ENCODE measurements around the gene NAAA. TPM values are rescaled to one million over a fixed set of nuclear protein-coding genes. Genes with fewer than 3 reads are reported as not detected.
"Not testable (repeated sequence)": the region's sequence is repeated elsewhere in the genome, so short reads cannot be mapped to it uniquely, and the experiment has no call there.

The NAAA gene
- total RNA-seq, 2 experiments from 2014 or later, result 44.2 to 46.3 TPM

GRCh38 chr4:75922588-75922987 lies 18.2 kb downstream of the NAAA start:
- CTCF ChIA-PET, result no interaction called here
- POLR2A ChIA-PET, result no interaction called here

- ChIA-PET CTCF (no interaction called here), POLR2A (no interaction called here)
Observed at GRCh38 chr4:75921910-75922309, 18.9 kb downstream of the NAAA start.

GRCh38 chr4:75920327-75920726 lies 20.5 kb downstream of the NAAA start:
- CTCF ChIA-PET, result no interaction called here
- POLR2A ChIA-PET, result no interaction called here

GRCh38 chr4:75919920-75920319 lies 20.9 kb downstream of the NAAA start:
- CTCF ChIA-PET, result no interaction called here
- POLR2A ChIA-PET, result no interaction called here

GRCh38 chr4:75916091-75916661 lies 24.6 kb downstream of the NAAA start:
- ChIA-PET CTCF (interaction anchor here (1.8 kb wide), 1 partner anchor 24 kb away, joined by 7 read pairs; the partner anchor contains the start of gene NAAA), POLR2A (no interaction called here)

GRCh38 chr4:75912968-75913367 lies 27.8 kb downstream of the NAAA start:
- CTCF ChIA-PET, result interaction anchor here (0.7 to 1.5 kb wide), 2 partner anchors 23 kb away, joined by 4 read pairs; no protein-coding TSS in a partner anchor
- POLR2A ChIA-PET, result interaction anchor here (0.6 kb wide), 1 partner anchor 188 kb away, joined by 5 read pairs; no protein-coding TSS in a partner anchor

GRCh38 chr4:75910831-75911230 lies 30.0 kb downstream of the NAAA start:
- CTCF ChIA-PET, result not testable (repeated sequence)
- POLR2A ChIA-PET, result interaction anchor here (1.4 kb wide), 1 partner anchor 30 kb away, joined by 6 read pairs; the partner anchor contains the start of gene NAAA

GRCh38 chr4:75909405-75909804 lies 31.4 kb downstream of the NAAA start:
- ChIA-PET POLR2A (interaction anchor here (0.6 to 1.4 kb wide), 2 partner anchors 31 to 189 kb away, joined by 3 to 6 read pairs; partner anchors contain the start of gene NAAA), CTCF (no interaction called here)

GRCh38 chr4:75908555-75908954 lies 32.3 kb downstream of the NAAA start:
- POLR2A ChIA-PET, result no interaction called here

GRCh38 chr4:75907966-75908365 lies 32.8 kb downstream of the NAAA start:
- ChIA-PET POLR2A (interaction anchor here (0.7 kb wide), 1 partner anchor 287 kb away, joined by 4 read pairs; no protein-coding TSS in a partner anchor), CTCF (interaction anchor here (1.5 kb wide), 1 partner anchor 11 kb away, joined by 4 read pairs; no protein-coding TSS in a partner anchor)

More at GRCh38 chr4:75908555-75908954, 32.3 kb downstream of the NAAA start:
- CTCF ChIA-PET, result interaction anchor here (1.0 to 1.5 kb wide), 2 partner anchors 11 to 13 kb away, joined by 3 to 4 read pairs; no protein-coding TSS in a partner anchor

- CTCF ChIA-PET, result no interaction called here
- POLR2A ChIA-PET, result no interaction called here
Observed at GRCh38 chr4:75904076-75904475, 36.7 kb downstream of the NAAA start.

GRCh38 chr4:75902352-75902751 lies 38.5 kb downstream of the NAAA start, which contains the start of gene PPEF2:
Gene PPEF2 (minus strand): TSS chr4:75902452. CDS start chr4:75896325, 6,127 bp downstream.
- POLR2A ChIA-PET, result no interaction called here

GRCh38 chr4:75898536-75898935 lies 42.3 kb downstream of the NAAA start:
- POLR2A ChIA-PET, result no interaction called here
- CTCF ChIA-PET, result no interaction called here

More at GRCh38 chr4:75902352-75902751, 38.5 kb downstream of the NAAA start, which contains the start of gene PPEF2:
- CTCF ChIA-PET, result no interaction called here

- POLR2A ChIA-PET, result no interaction called here
Observed at GRCh38 chr4:75895744-75896314, 45.0 kb downstream of the NAAA start.

GRCh38 chr4:75892508-75892907 lies 48.3 kb downstream of the NAAA start:
- CTCF ChIA-PET, result no interaction called here
- POLR2A ChIA-PET, result no interaction called here

More at GRCh38 chr4:75895744-75896314, 45.0 kb downstream of the NAAA start:
- CTCF ChIA-PET, result interaction anchor here (0.6 to 1.6 kb wide), 11 partner anchors 9 to 1662 kb away, joined by 3 to 5 read pairs (median 3); no protein-coding TSS in a partner anchor

GRCh38 chr4:75891611-75892010 lies 49.2 kb downstream of the NAAA start:
- ChIA-PET CTCF (no interaction called here), POLR2A (no interaction called here)

- CTCF ChIA-PET, result interaction anchor here (0.6 kb wide), 1 partner anchor 23 kb away, joined by 4 read pairs; no protein-coding TSS in a partner anchor
- POLR2A ChIA-PET, result no interaction called here
Observed at GRCh38 chr4:75889537-75890199, 51.1 kb downstream of the NAAA start.

GRCh38 chr4:75886104-75886503 lies 54.7 kb downstream of the NAAA start:
- CTCF ChIA-PET, result no interaction called here
- POLR2A ChIA-PET, result no interaction called here

- POLR2A ChIA-PET, result no interaction called here
- CTCF ChIA-PET, result no interaction called here
Observed at GRCh38 chr4:75881476-75881875, 59.3 kb downstream of the NAAA start.

- POLR2A ChIA-PET, result no interaction called here
- CTCF ChIA-PET, result no interaction called here
Observed at GRCh38 chr4:75880278-75880677, 60.5 kb downstream of the NAAA start.
